ENCODE measurements around the gene TPD52L1.

GRCh38 chr6:125206389-125206788 is 52.8 kb downstream of the TPD52L1 start:
- TF ChIP-seq TAF1 (IDR thresholded peaks at IDR 0.05; ENCODE audit: borderline replicate concordance, insufficient read depth, low read length) (no peak), POLR2AphosphoS5 (IDR thresholded peaks at IDR 0.05; ENCODE audit: low read depth, low read length) (no peak), REST (IDR thresholded peaks at IDR 0.05; ENCODE audit: insufficient read depth in 1 of 2, low read depth in 2 of 2, low read length in 2 of 2) (no peak), SIN3A (IDR thresholded peaks at IDR 0.05; ENCODE audit: borderline replicate concordance, insufficient read depth, low read length) (no peak)
